ENCODE measurements around the gene TAC1.

GRCh38 chr7:97752215-97752614, 20.3 kb downstream of the TAC1 start:
- TF ChIP-seq ZBTB7A (IDR thresholded peaks at IDR 0.05; ENCODE audit: low read depth) (no peak), EP300 (IDR thresholded peaks at IDR 0.05; ENCODE audit: borderline replicate concordance) (no peak), MAX (IDR thresholded peaks at IDR 0.05) (no peak), RAD21 (IDR thresholded peaks at IDR 0.05; ENCODE audit: low read depth) (no peak)
- TF ChIP-seq, protein P1, sequence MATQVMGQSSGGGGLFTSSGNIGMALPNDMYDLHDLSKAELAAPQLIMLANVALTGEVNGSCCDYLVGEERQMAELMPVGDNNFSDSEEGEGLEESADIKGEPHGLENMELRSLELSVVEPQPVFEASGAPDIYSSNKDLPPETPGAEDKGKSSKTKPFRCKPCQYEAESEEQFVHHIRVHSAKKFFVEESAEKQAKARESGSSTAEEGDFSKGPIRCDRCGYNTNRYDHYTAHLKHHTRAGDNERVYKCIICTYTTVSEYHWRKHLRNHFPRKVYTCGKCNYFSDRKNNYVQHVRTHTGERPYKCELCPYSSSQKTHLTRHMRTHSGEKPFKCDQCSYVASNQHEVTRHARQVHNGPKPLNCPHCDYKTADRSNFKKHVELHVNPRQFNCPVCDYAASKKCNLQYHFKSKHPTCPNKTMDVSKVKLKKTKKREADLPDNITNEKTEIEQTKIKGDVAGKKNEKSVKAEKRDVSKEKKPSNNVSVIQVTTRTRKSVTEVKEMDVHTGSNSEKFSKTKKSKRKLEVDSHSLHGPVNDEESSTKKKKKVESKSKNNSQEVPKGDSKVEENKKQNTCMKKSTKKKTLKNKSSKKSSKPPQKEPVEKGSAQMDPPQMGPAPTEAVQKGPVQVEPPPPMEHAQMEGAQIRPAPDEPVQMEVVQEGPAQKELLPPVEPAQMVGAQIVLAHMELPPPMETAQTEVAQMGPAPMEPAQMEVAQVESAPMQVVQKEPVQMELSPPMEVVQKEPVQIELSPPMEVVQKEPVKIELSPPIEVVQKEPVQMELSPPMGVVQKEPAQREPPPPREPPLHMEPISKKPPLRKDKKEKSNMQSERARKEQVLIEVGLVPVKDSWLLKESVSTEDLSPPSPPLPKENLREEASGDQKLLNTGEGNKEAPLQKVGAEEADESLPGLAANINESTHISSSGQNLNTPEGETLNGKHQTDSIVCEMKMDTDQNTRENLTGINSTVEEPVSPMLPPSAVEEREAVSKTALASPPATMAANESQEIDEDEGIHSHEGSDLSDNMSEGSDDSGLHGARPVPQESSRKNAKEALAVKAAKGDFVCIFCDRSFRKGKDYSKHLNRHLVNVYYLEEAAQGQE (IDR thresholded peaks at IDR 0.05; ENCODE audit: low read depth): no peak
